Neural cell (in vitro differentiated cells): Measurements from ENCODE around the gene ZNF446. TPM values are rescaled to one million over a fixed set of nuclear protein-coding genes. Genes with fewer than 3 reads are reported as not detected.
"Not testable (repeated sequence)": the region's sequence is repeated elsewhere in the genome, so short reads cannot be mapped to it uniquely, and the experiment has no call there.

Experiments
- H2AFZ ChIP-seq: fragments of 200-600, 300-800 bp; sonication (generic), shearing (Covaris generic); 2 replicates; pipeline ENCODE4 v1.6.0; 2014; ENCODE audit warnings: low read depth, mild to moderate bottlenecking, antibody characterized with exemption, low read length, moderate library complexity
- H3F3A ChIP-seq: fragments of 200-600 bp; shearing (Covaris generic); 2 replicates; pipeline ENCODE4 v1.6.1; 2016; ENCODE audit warnings: mild to moderate bottlenecking, moderate library complexity, mixed read lengths, antibody characterized with exemption, low read length; ENCODE audit not compliant: insufficient read depth, poor library complexity, severe bottlenecking
- H3K27ac ChIP-seq: fragments of 200-600, 300-800 bp; sonication (generic), shearing (Covaris generic); 2 replicates; pipeline ENCODE4 v1.5.1; 2014; ENCODE audit warnings: mild to moderate bottlenecking, low read length, moderate library complexity
- H3K27me3 ChIP-seq: fragments of 300-800, 200-600 bp; sonication (generic), shearing (Covaris generic); 2 replicates; pipeline ENCODE4 v1.6.0; 2014; ENCODE audit warnings: mild to moderate bottlenecking, low read depth, low read length, moderate library complexity; ENCODE audit not compliant: insufficient read depth
- H3K36me3 ChIP-seq: fragments of 300-800, 200-600 bp; sonication (generic), shearing (Covaris generic); 2 replicates; pipeline ENCODE4 v1.5.1; 2014; ENCODE audit warnings: mild to moderate bottlenecking, antibody characterized with exemption, low read length, moderate library complexity; ENCODE audit not compliant: insufficient read depth
- H3K4me2 ChIP-seq: fragments of 300-800, 200-600 bp; sonication (generic), shearing (Covaris generic); 2 replicates; pipeline ENCODE4 v1.6.0; 2014; ENCODE audit warnings: mild to moderate bottlenecking, low read length
- H3K4me3 ChIP-seq: fragments of 300-800, 200-600 bp; sonication (generic), shearing (Covaris generic); 2 replicates; pipeline ENCODE4 v1.5.1; 2014; ENCODE audit warnings: mild to moderate bottlenecking, low read length, moderate library complexity
- H3K79me2 ChIP-seq: fragments of 200-600 bp; shearing (Covaris generic); replicated peaks from 2 replicates; pipeline ENCODE4 v1.6.0; 2014; ENCODE audit warnings: mild to moderate bottlenecking, low read length, moderate library complexity; ENCODE audit not compliant: insufficient read depth
- H3K9ac ChIP-seq: fragments of 300-800, 200-600 bp; sonication (generic), shearing (Covaris generic); 2 replicates; pipeline ENCODE4 v1.6.1; 2016; ENCODE audit warnings: mild to moderate bottlenecking, low read length, mixed read lengths
- H3K9me2 ChIP-seq: fragments of 200-600 bp; shearing (Covaris generic); 2 replicates; pipeline ENCODE4 v1.6.1; 2016; ENCODE audit warnings: mild to moderate bottlenecking, low read length, mixed read lengths; ENCODE audit not compliant: insufficient read depth
- H3K9me3 ChIP-seq: fragments of 200-600, 300-800 bp; sonication (generic), shearing (Covaris generic); 2 replicates; pipeline ENCODE4 v1.6.1; 2016; ENCODE audit warnings: mild to moderate bottlenecking, mixed run types, low read length, moderate library complexity, mixed read lengths
- H4K20me1 ChIP-seq: fragments of 200-600 bp; shearing (Covaris generic); 2 replicates; pipeline ENCODE4 v1.6.1; 2016; ENCODE audit warnings: mild to moderate bottlenecking, mixed run types; ENCODE audit not compliant: insufficient read depth
- CTCF ChIP-seq: fragments of 450-650 bp; IDR thresholded peaks from 2 replicates; pipeline ENCODE4 v1.5.1; 2014; ENCODE audit warnings: antibody characterized with exemption, mild to moderate bottlenecking, moderate library complexity; ENCODE audit not compliant: poor library complexity, severe bottlenecking
- EP300 ChIP-seq: fragments of 450-650 bp; conservative IDR thresholded peaks from 2 replicates; pipeline ENCODE4 v1.6.1; 2014; ENCODE audit warnings: antibody characterized with exemption, mild to moderate bottlenecking, moderate library complexity; ENCODE audit not compliant: poor library complexity, severe bottlenecking
- EZH2 ChIP-seq: fragments of 200-600, 300-800 bp; shearing (Covaris generic), sonication (generic); IDR thresholded peaks from 2 replicates; pipeline ENCODE4 v1.6.1; 2014; ENCODE audit warnings: antibody characterized with exemption, low read length, borderline replicate concordance, mild to moderate bottlenecking; ENCODE audit not compliant: insufficient read depth, poor library complexity, severe bottlenecking
- MXI1 ChIP-seq: fragments of 450-650 bp; conservative IDR thresholded peaks from 2 replicates; pipeline ENCODE4 v1.6.1; 2014; ENCODE audit warnings: antibody characterized with exemption, mild to moderate bottlenecking; ENCODE audit not compliant: poor library complexity, severe bottlenecking
- POLR2AphosphoS5 ChIP-seq: IDR thresholded peaks from 2 replicates; pipeline ENCODE4 v1.6.1; 2012
- RAD21 ChIP-seq: fragments of 450-650 bp; conservative IDR thresholded peaks from 2 replicates; pipeline ENCODE4 v1.6.1; 2014; ENCODE audit warnings: antibody characterized with exemption, mild to moderate bottlenecking, moderate library complexity
- REST ChIP-seq: IDR thresholded peaks from 2 replicates; pipeline ENCODE4 v1.6.1; 2012; ENCODE audit warnings: borderline replicate concordance
- SMC3 ChIP-seq: fragments of 450-650 bp; conservative IDR thresholded peaks from 2 replicates; pipeline ENCODE4 v1.6.1; 2014; ENCODE audit warnings: antibody characterized with exemption, mild to moderate bottlenecking, moderate library complexity; ENCODE audit not compliant: poor library complexity
- TAF1 ChIP-seq: IDR thresholded peaks from 2 replicates; pipeline ENCODE4 v1.6.1; 2012; ENCODE audit warnings: low read depth
- polyA plus RNA-seq: library from polyadenylated mRNA; depleted of rRNA; stranded (reverse); fragments of >200 nt; gene quantifications from 2 replicates; pipeline ENCODE4 v1.2.3, GENCODE V29; 2014

The ZNF446 gene
- polyA plus RNA-seq, 1 donor from 2014 or later: 18.2 TPM

GRCh38 chr19:58469241-58470013 lies 6.7 kb upstream of the ZNF446 start:
- TF ChIP-seq CTCF (no peak), SMC3 (no peak), EZH2 (no peak), TAF1 (no peak), POLR2AphosphoS5 (no peak), MXI1 (no peak), RAD21 (no peak), EP300 (no peak)
- peaks cover 5% of the 10 kb centered on the region for H3K36me3 ChIP-seq

GRCh38 chr19:58470837-58471543 lies 5.2 kb upstream of the ZNF446 start:
- H4K20me1 ChIP-seq, H3K4me2 ChIP-seq, H3K27ac ChIP-seq, H3K36me3 ChIP-seq, H3K9me2 ChIP-seq, H3K4me3 ChIP-seq, H3K9me3 ChIP-seq, H3K27me3 ChIP-seq, H3F3A ChIP-seq, H2AFZ ChIP-seq, H3K9ac ChIP-seq: not testable (repeated sequence)
- H3K79me2 ChIP-seq: peaks cover 10% of the 10 kb centered on the region

More at GRCh38 chr19:58469241-58470013, 6.7 kb upstream of the ZNF446 start:
- Histone ChIP-seq H3K27me3 (no peaks in the 10 kb centered on the region), H4K20me1 (no peaks in the 10 kb centered on the region), H3K79me2 (peaks cover 10% of the 10 kb centered on the region), H3F3A (no peaks in the 10 kb centered on the region), H3K4me2 (no peak overlapping the region), H3K9me2 (no peaks in the 10 kb centered on the region), H3K27ac (no peak overlapping the region), H3K4me3 (no peak overlapping the region), H3K9me3 (no peaks in the 10 kb centered on the region), H3K9ac (no peak overlapping the region), H2AFZ (no peak overlapping the region)

- H3K27ac ChIP-seq: no peak overlapping the region
- H3K9ac ChIP-seq: no peak overlapping the region
- no peak for TF ChIP-seq REST
- no peak for TF ChIP-seq SMC3
- no peak for TF ChIP-seq POLR2AphosphoS5
- TF ChIP-seq RAD21: no peak
- no peak for TF ChIP-seq MXI1
- no peak for TF ChIP-seq EZH2
- no peak for TF ChIP-seq CTCF
- TF ChIP-seq EP300: no peak
- TF ChIP-seq TAF1: no peak
- H3K4me3 ChIP-seq: no peak overlapping the region
- H3K4me2 ChIP-seq: no peak overlapping the region
- H4K20me1 ChIP-seq: no peaks in the 10 kb centered on the region
- H3K9me3 ChIP-seq: no peaks in the 10 kb centered on the region
- peaks cover 10% of the 10 kb centered on the region for H3K79me2 ChIP-seq
- peaks cover 5% of the 10 kb centered on the region for H3K36me3 ChIP-seq
- H2AFZ ChIP-seq: no peak overlapping the region
- H3F3A ChIP-seq: no peaks in the 10 kb centered on the region
- no peaks in the 10 kb centered on the region for H3K27me3 ChIP-seq
- no peaks in the 10 kb centered on the region for H3K9me2 ChIP-seq
Measured at GRCh38 chr19:58471736-58472135, 4.4 kb upstream of the ZNF446 start.
